ENCODE measurements around the gene SLC4A5. TPM values are rescaled to one million over a fixed set of nuclear protein-coding genes. Genes with fewer than 3 reads are reported as not detected.

Gene SLC4A5
- total RNA-seq, 3 donors from 2014 or later = 2.1 to 3.1 (median 2.1) TPM

GRCh38 chr2:74373221-74373676, 30.0 kb upstream of the SLC4A5 start:
- peaks cover 14% of the 10 kb centered on the region for H3K36me3 ChIP-seq (ENCODE audit: low read depth)
- peak; percentile 84 to 88 (median 86) for DNase-seq
- intact Hi-C loops (cut with DNase I, micrococcal nuclease) = no loop called here
- no peak overlapping the region for H3K4me3 ChIP-seq
- no peaks in the 10 kb centered on the region for H3K9me3 ChIP-seq
- no peak for TF ChIP-seq CTCF (IDR thresholded peaks at IDR 0.05)
- H3K4me1 ChIP-seq (ENCODE audit: low read depth) = peaks cover 13% of the 10 kb centered on the region
- peak; percentile 97 for ATAC-seq

GRCh38 chr2:74372674-74373073, 29.5 kb upstream of the SLC4A5 start:
- peaks cover 17% of the 10 kb centered on the region for H3K36me3 ChIP-seq (ENCODE audit: low read depth)
- ATAC-seq (no peak), DNase-seq (no peak)
- TF ChIP-seq CTCF (IDR thresholded peaks at IDR 0.05) = no peak
- H3K4me3 ChIP-seq = no peak overlapping the region
- no peaks in the 10 kb centered on the region for H3K9me3 ChIP-seq
- H3K4me1 ChIP-seq (ENCODE audit: low read depth) = peaks cover 13% of the 10 kb centered on the region
- intact Hi-C loops (cut with DNase I, micrococcal nuclease) = no loop called here

- intact Hi-C loops (cut with DNase I, micrococcal nuclease) = no loop called here
- H3K4me1 ChIP-seq (ENCODE audit: low read depth) = peaks cover 13% of the 10 kb centered on the region
- no peak for DNase-seq
- no peak for TF ChIP-seq CTCF (IDR thresholded peaks at IDR 0.05)
- ATAC-seq = no peak
- H3K36me3 ChIP-seq (ENCODE audit: low read depth) = peaks cover 26% of the 10 kb centered on the region
- no peak overlapping the region for H3K4me3 ChIP-seq
- H3K9me3 ChIP-seq = no peaks in the 10 kb centered on the region
Measured at GRCh38 chr2:74371421-74371820, 28.2 kb upstream of the SLC4A5 start.

GRCh38 chr2:74369976-74370375, 26.8 kb upstream of the SLC4A5 start:
- H3K36me3 ChIP-seq (ENCODE audit: low read depth) = peaks cover 26% of the 10 kb centered on the region
- H3K4me3 ChIP-seq = no peak overlapping the region
- no peak for TF ChIP-seq CTCF (IDR thresholded peaks at IDR 0.05)
- ATAC-seq (no peak), DNase-seq (no peak)
- peaks cover 13% of the 10 kb centered on the region for H3K4me1 ChIP-seq (ENCODE audit: low read depth)
- no peaks in the 10 kb centered on the region for H3K9me3 ChIP-seq
- intact Hi-C loops (cut with DNase I, micrococcal nuclease) = no loop called here

GRCh38 chr2:74368499-74368898, 25.3 kb upstream of the SLC4A5 start:
- no peaks in the 10 kb centered on the region for H3K9me3 ChIP-seq
- no peak overlapping the region for H3K4me3 ChIP-seq
- no peak for ATAC-seq
- H3K4me1 ChIP-seq (ENCODE audit: low read depth) = peaks cover 8% of the 10 kb centered on the region
- intact Hi-C loops (cut with DNase I, micrococcal nuclease) = no loop called here
- DNase-seq = no peak
- peaks cover 26% of the 10 kb centered on the region for H3K36me3 ChIP-seq (ENCODE audit: low read depth)
- TF ChIP-seq CTCF (IDR thresholded peaks at IDR 0.05) = no peak

- intact Hi-C loops (cut with DNase I, micrococcal nuclease) = no loop called here
- ATAC-seq = no peak
- peaks cover 2% of the 10 kb centered on the region for H3K4me1 ChIP-seq (ENCODE audit: low read depth)
- DNase-seq = no peak
- peaks cover 26% of the 10 kb centered on the region for H3K36me3 ChIP-seq (ENCODE audit: low read depth)
- H3K9me3 ChIP-seq = no peaks in the 10 kb centered on the region
- H3K4me3 ChIP-seq = no peak overlapping the region
- TF ChIP-seq CTCF (IDR thresholded peaks at IDR 0.05) = no peak
Measured at GRCh38 chr2:74367789-74368188, 24.6 kb upstream of the SLC4A5 start.
